Measurements from ENCODE around the gene MCC.

MCC gene

GRCh38 chr5:113245427-113246225, 242.6 kb downstream of the MCC start:
- peak; percentile 21 for DNase-seq (ENCODE audit: low spot score)

- no peak for DNase-seq (ENCODE audit: low spot score)
Measured at GRCh38 chr5:113244966-113245365, 243.3 kb downstream of the MCC start.

- no peak for DNase-seq (ENCODE audit: low spot score)
Measured at GRCh38 chr5:113243349-113243664, 244.9 kb downstream of the MCC start.

GRCh38 chr5:113242481-113243348, 245.5 kb downstream of the MCC start:
- DNase-seq (ENCODE audit: low spot score): no peak

GRCh38 chr5:113240951-113241726, 247.1 kb downstream of the MCC start:
- DNase-seq (ENCODE audit: low spot score): no peak

- no peak for DNase-seq (ENCODE audit: low spot score)
Measured at GRCh38 chr5:113240032-113240431, 248.2 kb downstream of the MCC start.

- no peak for DNase-seq (ENCODE audit: low spot score)
Measured at GRCh38 chr5:113237893-113238292, 250.4 kb downstream of the MCC start.

GRCh38 chr5:113236536-113237288, 251.5 kb downstream of the MCC start:
- DNase-seq (ENCODE audit: low spot score): no peak

- no peak for DNase-seq (ENCODE audit: low spot score)
Measured at GRCh38 chr5:113235884-113236283, 252.4 kb downstream of the MCC start.

- no peak for DNase-seq (ENCODE audit: low spot score)
Measured at GRCh38 chr5:113234546-113234945, 253.7 kb downstream of the MCC start.

- no peak for DNase-seq (ENCODE audit: low spot score)
Measured at GRCh38 chr5:113233606-113234005, 254.6 kb downstream of the MCC start.

GRCh38 chr5:113232667-113233066, 255.6 kb downstream of the MCC start:
- no peak for DNase-seq (ENCODE audit: low spot score)

GRCh38 chr5:113232221-113232620, 256.0 kb downstream of the MCC start:
- DNase-seq (ENCODE audit: low spot score): no peak

- no peak for DNase-seq (ENCODE audit: low spot score)
Measured at GRCh38 chr5:113231653-113232000, 256.6 kb downstream of the MCC start.

GRCh38 chr5:113230711-113231652, 257.3 kb downstream of the MCC start:
- DNase-seq (ENCODE audit: low spot score): no peak

GRCh38 chr5:113227798-113228197, 260.5 kb downstream of the MCC start:
- DNase-seq (ENCODE audit: low spot score): no peak

GRCh38 chr5:113226116-113226736, 262.0 kb downstream of the MCC start:
- no peak for DNase-seq (ENCODE audit: low spot score)

GRCh38 chr5:113225259-113225658, 263.0 kb downstream of the MCC start:
- DNase-seq (ENCODE audit: low spot score): no peak

GRCh38 chr5:113224605-113225065, 263.6 kb downstream of the MCC start:
- DNase-seq (ENCODE audit: low spot score): no peak

Measured in iPS-NIHi11 (cell line).